ENCODE measurements around the gene ZMIZ1.

ZMIZ1 gene

DNA sequence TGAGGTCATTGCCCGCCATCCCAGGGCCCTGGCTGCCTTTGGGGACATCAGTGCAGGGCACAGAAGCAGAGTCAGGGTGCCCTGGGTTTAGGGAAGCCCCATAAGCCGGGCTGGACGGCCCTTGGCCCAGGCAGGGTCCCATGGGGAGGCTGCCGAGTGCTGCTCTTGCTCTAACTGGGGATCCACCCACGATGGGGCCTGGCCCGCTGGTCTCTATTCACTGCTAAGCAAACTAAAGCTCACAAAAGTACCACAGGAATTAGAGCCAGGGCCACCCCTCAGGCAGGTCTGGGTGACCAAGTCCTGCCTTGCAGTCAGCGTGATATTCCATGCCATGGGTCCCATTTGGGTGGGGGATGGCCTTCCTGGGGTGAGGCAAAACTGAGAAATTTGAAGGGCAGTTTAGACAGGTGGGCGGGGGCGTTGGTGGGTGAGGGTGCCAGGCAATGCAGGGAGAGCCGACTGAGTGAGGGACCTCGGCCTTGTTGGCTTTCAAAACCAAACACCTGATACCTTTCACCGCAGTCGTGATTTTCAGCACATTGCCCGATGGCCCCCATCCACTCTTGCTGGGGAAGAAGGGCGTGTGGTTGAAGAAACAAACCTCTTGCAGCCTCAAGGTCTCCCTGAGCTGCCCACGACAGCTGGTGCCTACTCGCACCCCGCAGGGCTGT lies 185.7 kb downstream of the ZMIZ1 start:
- no peak for DNase-seq

DNA sequence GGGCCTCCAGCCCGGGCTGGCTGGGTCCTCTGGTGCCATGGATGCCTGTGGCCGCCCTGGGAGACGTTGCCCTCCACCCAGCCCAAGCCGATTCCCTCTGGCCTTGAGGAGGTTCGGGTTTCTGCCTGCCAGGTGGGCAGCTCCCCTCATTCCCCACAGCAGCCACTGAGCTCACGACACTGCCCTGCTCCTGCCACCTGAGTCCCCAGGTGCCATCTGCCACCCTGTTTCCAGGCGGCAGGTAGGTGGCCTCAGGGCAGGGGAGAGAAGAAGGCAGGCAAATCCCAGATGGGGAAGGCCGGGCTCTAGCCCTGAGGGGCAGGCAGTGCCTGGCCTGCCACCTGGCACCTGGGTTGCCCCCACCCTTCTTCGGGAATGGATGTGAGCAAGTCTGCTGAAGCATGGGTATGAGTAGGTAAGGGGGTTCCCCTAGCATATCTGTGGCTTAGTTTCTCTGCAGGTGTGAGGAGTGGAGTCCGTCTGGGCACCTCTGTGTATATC lies 186.3 kb downstream of the ZMIZ1 start:
- no peak for DNase-seq

DNA sequence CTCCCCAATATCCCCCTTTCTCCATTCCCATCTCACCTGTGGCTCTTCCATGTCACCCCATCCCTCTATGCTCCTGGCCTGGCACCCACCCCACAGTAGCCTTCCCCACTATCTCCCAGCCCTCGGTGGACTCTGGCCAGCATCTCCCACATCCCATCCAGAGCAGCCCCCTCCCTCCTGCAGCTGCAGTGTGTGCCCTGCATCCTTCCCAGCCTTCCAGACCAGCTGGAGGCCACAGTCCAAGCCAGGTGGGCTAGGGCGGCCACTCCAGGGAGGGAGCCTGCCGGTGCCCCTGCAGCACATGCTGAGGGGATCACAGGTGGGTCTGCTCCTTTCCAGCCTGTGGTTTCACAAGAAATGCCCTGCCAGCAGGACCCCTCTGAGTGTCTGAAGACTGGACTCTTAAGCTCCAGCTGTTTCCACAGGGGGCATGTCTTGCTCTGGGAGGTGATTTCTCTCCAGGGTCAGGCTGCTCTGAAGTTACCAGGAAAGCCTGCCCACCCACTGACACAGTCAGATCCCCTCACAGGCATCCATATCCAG lies 187.6 kb downstream of the ZMIZ1 start:
- DNase-seq = no peak

DNA sequence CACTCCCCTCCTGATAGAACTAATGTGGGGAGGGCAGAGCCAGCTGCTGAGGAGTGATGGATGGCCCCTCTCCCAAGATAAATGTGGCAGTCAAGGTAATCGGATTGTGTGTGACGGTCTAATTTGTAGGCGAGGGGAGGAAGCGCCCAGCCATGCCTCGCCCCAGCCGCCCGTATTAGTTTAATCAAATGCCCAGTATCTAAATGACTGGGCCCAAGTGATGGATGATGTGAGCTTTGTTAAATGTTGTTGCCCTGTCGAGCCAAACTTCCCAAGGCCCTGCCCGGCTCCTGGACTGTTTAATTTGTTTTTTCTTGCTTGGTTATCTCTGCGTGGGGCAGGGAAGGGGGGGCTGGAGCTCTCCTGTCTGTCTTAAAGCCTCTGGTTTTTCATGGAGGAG lies 190.1 kb downstream of the ZMIZ1 start:
- no peak for DNase-seq

DNA sequence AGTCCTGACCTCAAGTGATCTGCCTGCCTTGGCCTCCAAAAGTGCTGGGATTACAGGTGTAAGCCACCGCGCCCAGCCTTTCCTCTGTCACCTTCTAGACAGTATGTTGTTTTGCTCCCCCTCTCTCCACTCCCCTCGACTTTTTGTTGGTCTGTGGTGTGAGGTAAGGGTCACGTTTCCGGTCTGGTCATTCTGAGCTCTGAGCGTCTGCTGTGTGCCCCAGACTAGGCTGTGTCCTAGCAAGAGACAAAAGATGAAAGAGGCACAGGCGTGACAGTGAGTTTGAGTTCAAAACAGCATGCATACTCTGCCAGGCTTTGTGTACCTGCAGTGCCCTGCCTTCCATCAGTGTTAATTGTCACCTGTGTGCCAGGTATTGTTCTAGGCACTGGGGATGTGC lies 191.1 kb downstream of the ZMIZ1 start:
- DNase-seq = no peak

DNA sequence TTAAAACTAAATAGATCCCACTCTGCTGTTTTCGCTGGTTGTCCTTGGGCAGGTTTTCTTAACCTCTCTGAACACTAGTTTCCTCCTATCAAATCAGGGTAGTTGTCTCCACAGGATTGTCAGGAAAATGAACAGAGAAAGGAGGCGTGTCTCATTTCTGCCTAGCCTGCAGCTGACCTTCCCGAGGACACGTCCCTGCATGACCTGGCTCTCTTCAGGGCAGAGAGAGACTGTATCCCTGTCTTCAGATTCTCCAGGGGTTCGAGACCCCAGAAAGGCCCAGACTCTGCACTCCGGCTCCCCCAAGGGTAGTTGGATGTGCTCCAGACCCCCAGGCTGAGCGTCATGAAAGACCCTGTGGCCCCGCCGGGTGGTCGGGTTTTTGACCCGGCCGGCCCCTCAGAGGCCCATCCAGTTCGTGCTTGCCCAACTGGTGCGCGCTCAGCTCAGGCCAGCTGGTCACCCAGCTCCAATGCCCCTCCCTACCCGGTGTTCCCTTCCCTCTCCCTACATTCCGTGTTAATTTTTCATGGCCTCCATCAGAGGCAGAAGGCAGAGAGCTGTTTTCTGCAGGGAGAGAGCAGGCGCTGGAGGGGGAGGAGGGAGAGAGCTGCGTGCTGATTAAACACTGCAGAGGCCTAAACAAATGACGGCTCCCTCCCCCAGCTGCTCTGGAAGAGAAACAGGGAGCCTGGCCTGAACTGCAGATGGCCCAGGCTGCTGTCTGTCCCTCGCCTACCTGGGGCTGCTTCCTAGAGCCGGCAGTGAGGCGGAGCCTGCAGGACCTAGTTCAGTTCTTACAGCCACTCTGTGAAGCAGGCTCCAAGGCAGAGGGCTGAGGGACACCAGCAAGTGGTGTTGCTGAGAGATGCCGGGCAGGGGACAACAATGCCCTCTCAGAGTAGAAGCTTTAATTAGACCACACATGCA lies 192.3 kb downstream of the ZMIZ1 start:
- DNase-seq = no peak

DNA sequence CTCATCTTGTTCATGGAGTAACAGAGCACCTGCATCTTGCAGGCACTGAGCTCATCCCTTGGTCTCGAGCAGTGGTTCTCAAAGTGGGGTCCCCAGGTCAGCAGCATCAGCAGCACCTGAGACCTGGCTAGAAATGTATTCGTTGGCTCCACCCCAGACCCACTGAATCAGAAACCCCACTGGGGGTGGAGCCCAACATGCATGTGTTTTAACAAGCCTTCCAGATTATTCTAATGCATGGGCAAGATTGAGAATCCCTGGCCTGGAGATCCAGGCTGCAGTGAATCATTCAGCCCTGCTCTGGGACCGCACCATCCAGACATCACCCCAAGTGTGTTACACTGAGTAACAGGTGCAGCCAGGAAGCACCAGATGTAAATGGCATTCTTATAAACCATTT lies 193.4 kb downstream of the ZMIZ1 start:
- DNase-seq = no peak

DNA sequence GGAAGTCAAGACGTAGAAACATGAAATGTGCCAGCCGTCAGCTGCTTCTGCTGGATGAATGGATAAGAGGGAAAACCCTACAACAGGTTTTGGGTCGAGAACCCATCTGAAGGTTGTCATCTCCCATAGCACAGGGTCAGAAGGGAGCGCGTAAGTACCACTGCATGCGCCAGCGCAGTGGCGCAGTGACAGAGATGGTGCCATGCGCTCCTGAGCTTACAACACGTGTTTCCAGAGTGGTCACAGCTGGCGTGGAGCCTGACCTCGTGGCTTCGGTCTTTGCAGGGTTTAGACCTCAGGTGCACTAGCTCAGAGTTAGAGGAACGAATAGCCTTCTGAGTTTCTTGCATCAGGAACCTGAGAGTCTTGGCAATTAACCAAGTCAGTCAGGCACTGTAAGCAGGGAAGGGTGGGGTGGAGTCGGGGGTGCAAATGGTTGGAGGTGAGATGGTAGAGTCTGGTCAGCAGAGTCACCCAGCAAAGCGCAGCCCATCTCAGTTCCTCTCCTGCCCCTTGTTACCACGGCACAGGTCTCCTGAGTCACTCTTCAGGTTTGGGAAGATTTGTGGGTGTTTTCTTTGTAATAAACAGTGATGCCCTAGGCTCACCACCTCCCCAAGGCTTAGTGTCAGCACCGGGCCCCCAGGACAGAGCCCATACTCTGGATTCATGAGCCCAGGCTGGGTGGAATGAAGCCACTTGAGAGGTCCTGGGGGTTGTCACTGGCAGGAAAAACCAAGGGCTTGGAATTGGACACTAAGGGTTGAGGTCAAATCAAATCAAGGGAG lies 194.4 kb downstream of the ZMIZ1 start:
- DNase-seq = no peak

DNA sequence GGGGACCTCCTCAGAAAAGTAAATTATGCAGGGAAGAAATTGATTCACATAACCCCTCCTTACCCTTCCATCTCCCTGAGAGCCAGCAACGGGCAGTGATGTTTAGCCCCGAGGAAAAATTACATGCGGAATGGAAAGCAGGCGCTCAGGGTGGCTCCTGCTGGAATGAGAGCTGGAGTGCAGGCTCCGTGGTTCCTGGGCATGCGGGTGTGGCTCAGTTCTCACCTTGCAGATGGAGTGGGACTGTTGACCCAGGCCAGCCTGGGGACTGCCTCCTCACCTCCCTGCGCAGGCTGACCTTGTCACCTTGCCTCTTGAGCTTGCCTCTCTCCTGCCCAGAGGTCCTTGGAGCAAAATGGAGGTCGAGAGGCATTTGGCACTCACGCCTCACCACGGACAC lies 195.2 kb downstream of the ZMIZ1 start:
- no peak for DNase-seq

DNA sequence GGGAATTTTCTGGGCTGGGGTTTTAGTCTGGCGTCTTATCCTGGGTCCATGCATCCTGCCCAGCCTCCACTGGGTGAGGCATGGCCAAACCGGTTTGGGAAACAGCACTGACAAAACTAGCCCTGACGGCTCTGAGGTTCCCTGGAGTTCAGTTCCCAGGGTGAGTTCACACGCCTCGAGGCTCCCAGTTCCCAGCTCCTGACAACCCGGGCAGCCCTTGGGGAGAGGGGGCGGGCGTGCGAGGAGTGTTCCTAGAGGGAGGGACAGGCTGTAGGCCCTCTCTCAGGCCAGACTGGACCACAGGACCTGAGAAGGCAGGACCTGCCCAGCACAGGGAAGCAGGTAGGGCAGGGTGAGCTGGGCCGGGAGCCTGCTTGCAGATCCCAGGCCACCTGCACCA lies 196.2 kb downstream of the ZMIZ1 start:
- DNase-seq = no peak

DNA sequence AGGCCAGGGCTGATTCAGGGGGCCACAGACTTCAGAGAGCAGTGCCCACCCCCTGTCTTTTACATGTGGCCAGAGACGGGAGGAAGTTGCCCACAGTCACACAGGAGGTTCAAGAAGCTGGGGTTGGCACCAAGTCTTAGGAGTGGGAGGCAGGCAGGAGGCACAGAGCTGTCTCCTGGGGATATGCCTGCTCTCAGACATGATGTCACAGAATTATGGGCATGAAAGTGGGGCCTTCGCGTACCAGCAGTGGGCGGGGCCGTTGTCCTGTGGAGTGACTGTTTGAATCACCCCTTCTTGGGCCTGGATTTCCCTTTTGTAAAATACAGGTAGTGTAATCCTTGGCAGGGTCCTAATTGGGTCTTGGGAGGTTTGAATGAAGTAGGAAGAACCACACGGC lies 197.3 kb downstream of the ZMIZ1 start:
- DNase-seq = no peak

DNA sequence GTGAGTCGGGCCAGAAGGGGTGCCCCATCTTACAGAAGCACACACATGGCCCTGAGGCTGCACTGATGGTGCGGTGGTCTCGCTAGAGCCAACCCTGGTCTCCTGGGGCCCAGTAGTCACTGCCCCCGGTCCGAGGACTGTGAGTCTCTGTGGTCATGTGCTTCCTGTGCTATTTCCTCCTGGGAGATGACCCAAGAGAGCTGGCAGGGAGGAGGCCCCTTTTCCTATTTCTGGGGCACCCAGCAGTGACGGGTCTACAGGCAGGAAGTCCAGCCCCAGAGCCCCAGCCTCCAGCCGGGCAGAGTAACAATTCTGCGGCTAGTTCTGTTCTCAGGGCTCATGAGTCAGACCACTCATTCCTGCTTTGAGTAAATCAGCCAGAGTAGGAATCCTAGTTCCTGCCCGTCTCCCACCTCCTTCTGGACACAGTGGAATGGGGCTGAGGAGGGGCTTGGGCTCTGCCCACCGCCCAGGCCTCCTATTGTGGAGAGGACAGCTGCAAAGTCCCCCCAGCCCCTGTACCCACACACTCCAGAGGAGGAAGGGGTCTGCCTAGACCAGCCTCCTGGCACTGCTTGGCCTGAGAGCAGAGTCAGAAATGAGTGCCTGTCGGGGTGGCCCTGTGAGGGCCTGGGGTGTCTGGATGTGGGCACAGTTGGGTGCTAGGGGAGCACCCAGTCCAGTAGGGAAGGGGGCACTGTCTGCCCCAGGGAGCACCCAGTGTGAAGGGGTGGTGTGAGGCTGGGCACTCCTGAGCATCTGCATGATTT lies 198.0 kb downstream of the ZMIZ1 start:
- DNase-seq = peak in 1 of 2 donors; percentile 63

DNA sequence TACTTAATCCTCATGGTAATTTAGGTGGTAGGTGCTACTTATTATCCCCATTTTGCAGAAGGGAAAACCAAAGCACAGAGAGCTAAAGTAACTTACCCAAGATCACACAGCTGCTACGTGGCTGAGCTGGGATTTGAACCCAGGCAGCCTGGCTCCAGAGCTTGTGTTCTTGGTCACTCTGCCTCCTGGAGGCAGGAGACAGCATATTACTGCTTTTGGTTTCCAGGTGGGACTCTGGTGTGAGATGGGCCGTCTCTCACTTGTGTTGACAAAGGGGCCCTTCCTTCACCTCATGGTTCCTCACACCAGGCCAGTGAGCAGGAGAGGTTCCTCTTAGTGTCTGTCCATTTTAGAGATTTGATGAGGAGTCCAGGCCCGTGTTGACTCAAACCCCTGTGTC lies 198.7 kb downstream of the ZMIZ1 start:
- no peak for DNase-seq

DNA sequence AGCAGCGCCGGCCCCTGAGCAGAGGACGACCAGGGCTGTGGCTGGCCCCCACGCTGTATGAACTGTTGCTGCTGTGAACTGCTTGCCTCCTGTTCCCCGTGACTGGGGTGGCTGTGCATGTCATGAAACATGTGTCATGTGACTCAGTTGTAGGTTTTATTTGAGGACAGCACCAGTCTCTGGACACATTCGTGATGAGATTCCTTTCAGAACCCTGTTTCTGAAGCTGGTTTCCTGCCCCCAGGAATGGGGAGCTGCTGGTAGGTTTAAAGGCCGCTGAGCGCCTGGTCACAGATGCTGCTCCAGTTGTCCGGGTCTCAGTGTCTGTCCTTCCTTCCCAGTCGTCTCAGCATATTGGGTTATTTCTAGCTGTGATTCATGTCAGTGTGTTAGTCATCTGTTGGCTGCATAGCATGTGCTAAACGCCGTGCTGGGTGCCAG lies 199.4 kb downstream of the ZMIZ1 start:
- no peak for DNase-seq

DNA sequence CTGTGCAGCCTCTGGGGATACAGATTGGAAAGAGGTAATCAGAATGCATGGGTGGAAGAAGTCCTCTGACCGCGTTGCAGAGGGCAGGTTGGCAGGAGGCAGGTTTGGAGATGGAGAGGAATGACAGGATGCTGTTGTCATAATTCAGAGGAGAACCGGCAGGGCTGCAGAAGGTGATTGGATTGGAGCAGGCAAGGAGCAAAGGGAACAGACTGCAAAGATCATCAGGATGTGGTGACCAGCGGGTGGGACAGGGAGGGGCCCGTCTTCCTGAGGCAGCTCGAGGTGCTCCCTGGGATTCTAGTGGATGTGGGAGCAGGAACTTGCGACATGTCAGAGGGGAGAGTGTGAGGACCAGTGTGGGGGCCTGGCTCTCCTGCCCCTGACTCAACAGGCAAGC lies 200.0 kb downstream of the ZMIZ1 start:
- no peak for DNase-seq

DNA sequence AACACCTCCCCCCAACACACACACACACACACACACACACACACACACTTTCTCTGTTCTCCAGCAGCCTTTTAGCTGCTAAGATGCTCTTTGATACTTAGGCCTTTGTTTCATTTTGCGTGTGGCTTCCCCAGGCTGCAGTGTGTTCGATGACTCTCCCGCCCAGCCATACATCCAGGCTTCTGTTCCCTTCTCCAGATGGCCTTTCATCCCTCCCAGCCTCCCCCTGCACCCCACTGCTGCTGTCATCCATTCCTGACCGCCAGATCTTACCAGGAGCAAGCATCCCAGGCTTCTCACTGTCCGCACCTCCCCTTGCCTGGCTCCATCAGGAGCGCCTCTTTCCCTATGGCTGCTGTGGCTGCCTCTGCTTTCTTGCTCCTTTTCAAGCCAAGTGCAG lies 200.7 kb downstream of the ZMIZ1 start:
- no peak for DNase-seq

DNA sequence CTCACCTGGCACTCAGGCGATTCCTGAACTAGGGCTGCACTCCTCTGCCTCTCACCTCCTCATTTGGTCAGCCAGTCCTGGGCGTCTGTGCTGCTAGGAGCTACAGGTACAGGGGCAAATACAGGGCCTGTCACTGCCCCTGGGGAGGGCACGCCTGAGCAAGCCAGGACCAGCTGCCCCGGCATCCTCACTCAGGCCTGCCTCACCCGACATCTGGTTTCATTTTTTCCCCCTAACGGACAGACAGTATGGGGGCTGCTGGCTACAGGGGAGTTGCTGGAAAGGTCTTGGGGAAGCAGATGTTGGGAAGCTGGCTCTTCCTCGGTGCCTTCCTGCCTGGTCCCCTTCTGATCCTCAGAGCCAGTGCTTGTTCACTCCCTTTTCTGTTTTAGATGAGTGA lies 201.2 kb downstream of the ZMIZ1 start:
- no peak for DNase-seq

DNA sequence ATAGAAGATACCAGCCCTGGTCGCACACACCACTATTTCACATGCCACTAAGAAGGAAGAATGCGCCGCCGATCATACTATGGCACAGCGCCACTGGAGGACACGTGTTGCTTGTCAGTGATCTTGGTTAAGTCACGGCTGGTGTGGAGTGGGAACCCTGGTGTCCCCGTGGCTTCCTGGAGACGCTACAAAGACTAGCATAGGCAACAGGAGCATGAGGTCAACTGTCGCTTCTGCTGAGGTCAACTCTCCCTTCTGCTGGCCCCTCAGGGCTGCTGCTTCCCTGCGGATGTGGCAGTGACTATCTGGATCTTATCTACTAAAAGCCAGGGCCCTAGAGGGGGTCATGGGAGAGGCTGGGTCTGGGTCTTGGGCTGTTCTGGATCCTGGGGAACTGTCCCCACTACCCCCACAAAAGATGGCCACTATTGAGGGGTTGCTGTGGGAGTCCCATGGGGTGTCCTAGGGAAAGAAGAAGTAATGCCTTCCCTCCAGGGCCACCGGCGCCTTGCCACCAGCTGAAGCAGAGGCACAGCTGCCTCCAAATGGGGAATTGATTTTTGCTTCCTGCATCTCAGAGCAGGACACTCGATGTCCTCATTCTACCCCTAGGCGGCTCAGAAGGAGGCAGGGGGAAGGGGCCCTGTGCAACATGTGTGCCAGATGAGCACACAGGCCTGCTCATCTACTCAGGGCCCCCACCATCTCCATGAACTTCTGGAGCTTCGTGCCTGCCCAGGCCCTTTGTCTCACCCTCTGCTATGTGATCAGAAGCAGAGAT lies 201.9 kb downstream of the ZMIZ1 start:
- no peak for DNase-seq

DNA sequence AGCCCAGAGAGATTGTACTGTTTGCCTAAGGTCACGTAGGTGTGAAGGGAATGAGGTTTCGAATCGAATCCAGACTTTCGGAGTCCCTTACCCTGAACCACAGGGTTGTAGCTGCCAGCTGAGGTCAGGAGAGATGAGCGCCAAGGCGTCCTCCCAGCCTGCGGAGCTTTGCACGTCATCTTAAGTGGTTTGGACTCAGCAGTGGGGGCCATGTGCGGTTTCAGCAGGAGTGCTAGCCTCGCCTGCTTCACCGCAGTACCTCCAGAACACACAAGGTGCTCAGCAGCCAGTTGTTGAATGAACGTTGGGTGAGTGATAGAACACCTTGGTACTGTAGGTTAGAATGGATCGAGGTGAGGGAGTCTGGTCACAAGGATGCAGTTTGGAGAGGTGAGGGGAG lies 203.6 kb downstream of the ZMIZ1 start:
- no peak for DNase-seq

DNA sequence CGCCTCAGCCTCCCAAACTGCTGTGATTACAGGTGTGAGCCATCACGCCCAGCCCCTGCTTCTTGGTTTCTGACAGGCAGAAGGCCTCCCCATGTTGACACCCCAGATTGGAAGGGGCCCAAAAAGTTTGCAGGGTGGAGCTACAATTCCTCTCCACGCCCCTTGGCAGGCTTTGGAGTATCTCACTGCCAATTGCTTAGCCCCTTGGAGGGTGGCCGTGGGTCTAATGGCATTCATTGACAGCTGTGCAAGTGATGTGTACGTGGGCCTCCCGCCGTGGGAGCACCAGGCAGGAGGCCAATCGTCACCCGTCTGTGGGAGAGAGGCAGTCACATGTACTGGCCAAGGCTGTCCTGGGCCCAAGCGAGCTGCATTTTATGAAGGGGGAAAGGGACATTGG lies 204.8 kb downstream of the ZMIZ1 start:
- no peak for DNase-seq

Measured in bone marrow (tissue), 2 donors.